Jurkat, Clone E6-1 (cell line): ENCODE data around the gene DPYSL4.
A peak's percentile ranks its signal among the peaks of the same experiment; 100 is the strongest.
"Not testable (repeated sequence)": the region's sequence is repeated elsewhere in the genome, so short reads cannot be mapped to it uniquely, and the experiment has no call there.

Experiments
- DNase-seq: peaks from one replicate; pipeline ENCODE4 v3.0.0-alpha.2; 2011; ENCODE audit warnings: low read depth, low spot score
- H3K4me3 ChIP-seq: 2 replicates; pipeline ENCODE4 v1.5.1; 2011; ENCODE audit warnings: mild to moderate bottlenecking, low read length, control low read depth, moderate library complexity

DPYSL4 gene

DNA sequence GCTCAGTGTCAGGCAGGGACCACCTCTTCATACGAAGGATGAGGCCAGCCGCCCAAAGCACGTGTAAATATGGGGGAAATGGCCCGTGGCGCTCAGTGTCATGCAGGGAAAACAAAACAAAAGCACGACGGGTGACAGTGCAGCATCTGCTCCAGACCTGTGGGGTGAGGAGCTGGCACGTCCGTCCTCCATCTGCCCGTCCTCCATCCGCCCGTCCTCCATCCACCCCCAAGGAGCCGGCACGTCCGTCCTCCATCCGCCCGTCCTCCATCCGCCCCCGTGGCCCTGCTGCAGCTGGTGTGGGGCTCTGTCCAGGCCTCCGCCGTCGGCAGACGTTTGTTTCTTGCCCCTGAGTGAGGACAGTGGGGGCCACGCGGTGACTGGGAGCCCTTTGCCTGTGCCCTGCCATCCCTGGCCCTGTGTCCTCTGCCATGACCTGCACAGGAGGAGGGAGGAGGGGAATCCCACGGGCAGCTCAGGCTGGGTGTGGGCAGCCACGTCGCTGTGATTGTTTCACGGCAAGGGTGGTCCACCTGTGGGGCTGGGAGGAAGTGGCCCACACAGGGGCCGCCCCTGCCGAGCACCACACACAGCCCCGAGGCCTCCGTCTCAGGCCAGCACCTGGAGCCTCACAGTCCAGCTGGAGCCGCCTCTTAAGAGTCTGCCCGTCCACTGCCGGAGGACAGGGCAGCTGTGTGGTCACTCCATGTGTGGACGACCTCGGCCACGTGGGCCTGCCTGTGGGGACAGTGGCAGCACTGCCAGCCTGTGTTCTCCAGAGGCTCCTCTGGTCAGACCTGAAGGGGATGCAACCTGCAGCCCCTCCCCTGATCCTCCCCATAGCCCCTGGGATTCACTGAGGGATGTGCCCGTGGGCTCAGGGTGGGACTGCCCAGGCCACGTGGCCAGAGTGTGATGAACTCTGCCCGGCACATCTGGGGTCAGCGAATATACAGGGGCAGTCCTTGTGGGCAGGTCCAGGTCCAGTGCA lies 38.2 kb upstream of the DPYSL4 start:
- H3K4me3 ChIP-seq, result no peak overlapping the region
- DNase-seq, result no peak

DNA sequence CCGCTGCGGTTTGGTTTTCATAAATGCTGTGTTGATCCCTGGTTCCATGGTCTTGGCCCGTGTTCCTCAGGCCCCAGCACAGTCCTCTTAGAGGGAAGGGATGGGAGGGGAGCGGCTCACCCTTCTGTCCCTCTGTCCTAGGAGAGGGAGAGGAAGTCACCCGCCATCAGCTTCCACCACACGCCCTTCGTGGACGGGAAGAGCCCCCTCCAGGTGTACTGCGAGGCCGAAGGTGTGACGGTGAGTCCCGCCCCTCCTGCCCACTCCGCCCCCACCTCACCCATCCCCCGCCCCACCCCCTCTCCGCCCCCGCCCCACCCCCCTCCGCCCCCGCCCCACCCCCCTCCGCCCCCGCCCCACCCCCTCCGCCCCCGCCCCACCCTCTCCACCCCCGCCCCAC lies 37.5 kb upstream of the DPYSL4 start:
- no peak for DNase-seq
- no peak overlapping the region for H3K4me3 ChIP-seq

- DNase-seq, result no peak
- no peak overlapping the region for H3K4me3 ChIP-seq
Observed at GRCh38 chr10:132149917-132150316, 36.8 kb upstream of the DPYSL4 start.

- no peak overlapping the region for H3K4me3 ChIP-seq
- no peak for DNase-seq
Observed at GRCh38 chr10:132150777-132151176, 36.0 kb upstream of the DPYSL4 start.

DNA sequence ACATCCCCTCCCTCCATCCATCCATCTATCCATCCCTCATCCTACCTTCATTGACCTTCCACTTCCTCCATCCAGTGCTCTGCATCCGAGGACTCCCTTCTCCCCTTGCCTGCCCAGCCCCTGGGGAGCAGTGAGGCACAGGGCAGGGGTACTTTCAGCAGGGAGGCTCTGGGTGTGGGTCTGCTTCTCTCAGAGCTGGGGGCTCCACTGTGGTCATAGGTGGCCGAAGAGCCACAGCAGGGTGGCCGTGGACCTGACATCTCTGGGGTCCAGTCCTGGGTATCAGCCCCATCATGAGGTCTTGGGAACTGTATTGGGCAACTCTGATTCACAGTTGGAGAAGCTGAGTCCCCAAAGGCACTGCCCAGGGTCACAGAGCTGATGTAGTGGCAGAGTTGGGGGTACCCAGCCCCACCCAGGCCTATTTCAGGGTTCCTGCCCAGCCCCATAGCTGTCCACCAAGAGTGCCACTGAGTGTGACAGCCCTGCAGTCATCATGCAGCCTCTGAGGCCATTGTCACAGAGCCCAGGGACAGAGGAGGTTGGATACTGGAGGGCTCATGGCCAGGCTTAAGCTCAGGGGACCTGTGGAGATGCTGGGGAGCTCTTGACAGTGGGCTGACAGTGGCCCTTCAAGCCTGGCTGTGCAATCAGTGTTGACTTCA lies 35.3 kb upstream of the DPYSL4 start:
- DNase-seq, result no peak

DNA sequence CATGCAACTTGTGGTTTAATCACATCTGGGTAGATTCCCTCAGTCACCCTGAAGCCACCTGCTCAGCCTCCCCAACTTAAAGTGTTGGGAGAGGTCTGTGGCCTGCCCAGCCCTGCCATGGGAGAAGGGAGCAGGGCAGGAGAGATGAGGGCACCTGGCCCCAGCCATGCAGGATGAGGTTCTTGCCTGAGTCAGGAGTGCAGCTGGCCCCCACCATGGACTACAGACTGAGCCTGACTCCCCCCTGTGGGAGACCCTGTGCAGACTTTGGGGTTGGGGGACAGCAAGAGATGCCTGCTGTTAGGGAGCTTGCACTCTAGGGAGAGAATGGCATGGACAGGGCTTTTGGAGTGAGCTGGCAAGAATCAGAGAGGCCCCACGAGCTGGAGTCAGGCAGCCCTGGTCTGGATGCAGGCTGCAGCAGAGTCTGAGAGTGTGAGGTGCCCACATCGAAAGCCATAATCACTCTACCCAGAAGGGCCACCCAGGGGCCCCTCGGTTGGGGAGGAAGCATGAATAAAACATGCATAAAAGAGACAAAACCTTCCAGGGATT lies 34.7 kb upstream of the DPYSL4 start:
- no peak overlapping the region for H3K4me3 ChIP-seq
- no peak for DNase-seq

More for the DNA sequence above, 35.3 kb upstream of the DPYSL4 start:
- no peak overlapping the region for H3K4me3 ChIP-seq

GRCh38 chr10:132152896-132153580 lies 33.7 kb upstream of the DPYSL4 start:
- no peak overlapping the region for H3K4me3 ChIP-seq
- DNase-seq, result no peak

DNA sequence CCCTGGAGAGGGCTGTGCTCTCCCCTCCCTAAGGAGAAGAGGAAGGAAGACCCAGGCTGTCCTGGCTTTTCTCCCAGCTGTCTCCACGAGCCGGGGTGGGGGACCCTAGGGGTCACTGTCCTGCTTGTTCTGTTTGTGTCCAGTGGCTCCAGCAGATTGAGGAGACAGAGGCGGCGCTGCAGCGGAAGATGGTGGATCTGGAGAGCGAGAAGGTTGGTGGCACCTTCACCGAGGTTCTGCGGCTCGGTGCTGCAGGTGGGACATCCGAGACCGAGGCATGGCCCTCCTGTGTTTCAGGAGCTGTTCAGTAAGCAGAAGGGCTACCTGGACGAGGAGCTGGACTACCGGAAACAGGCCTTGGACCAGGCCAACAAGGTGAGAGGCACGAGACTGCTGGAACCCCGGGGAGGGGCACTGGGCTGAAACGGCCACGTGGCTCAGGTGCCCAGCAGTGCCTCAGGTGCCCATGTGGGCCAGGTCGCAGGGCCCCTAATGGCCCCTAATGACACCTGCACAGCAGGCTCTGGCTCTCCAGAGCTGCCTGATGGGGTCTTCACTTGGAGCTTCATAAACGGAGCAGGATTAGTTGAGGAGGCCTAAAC lies 33.0 kb upstream of the DPYSL4 start:
- no peak for DNase-seq
- H3K4me3 ChIP-seq, result no peak overlapping the region

DNA sequence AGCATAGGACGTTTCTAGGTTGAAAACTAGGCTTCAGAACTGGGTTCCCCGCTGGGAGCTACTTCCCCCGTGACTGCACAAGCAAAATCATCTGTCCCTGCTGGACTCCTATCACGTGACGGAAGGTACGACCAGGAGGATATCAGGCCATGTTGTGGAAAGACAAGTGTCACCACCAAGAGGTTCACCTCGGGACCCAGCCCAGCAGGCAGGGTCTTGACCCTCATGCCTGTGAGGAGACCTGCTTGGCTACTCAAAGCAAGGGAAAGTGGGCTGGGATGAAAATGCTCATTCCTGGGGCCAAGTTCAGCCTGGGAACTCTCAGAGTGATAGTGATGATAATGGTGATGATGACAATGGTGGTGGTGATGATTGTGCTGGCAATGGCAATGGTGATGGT lies 32.3 kb upstream of the DPYSL4 start:
- H3K4me3 ChIP-seq, result no peak overlapping the region
- no peak for DNase-seq

GRCh38 chr10:132154931-132155330 lies 31.8 kb upstream of the DPYSL4 start:
- H3K4me3 ChIP-seq, result no peak overlapping the region
- no peak for DNase-seq

DNA sequence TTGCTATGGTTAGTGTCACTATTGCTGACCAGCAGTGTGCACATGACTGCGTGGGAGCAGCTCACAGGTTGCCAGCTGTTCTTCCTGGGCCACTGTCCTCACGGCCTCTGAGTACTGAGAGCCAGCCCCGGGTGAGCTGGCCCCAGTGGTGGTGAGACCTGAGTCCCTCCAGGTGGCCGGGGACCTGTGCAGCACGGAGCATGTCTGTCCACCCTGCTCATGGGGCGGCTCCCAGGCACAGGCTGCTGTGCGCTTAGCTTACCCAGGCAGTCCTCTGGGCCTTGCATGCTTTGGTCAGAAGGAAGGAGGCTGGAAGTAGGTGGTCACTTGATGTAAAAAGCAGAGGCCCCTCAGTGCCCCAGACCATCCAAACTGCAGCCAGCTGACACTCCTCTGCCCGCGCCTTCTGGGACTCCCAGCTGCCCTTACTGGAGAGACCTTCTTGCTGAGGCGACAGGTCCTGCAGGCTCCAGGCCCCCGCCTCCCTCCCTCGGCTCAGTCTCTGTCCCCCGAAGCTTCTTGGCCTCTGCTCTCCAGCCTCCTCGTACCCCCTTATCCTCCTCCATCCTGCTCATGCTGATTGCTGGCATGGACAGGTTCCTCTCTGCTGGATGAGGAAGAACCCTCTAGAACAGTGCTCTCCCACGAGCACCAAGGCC lies 30.9 kb upstream of the DPYSL4 start:
- no peak for DNase-seq
- no peak overlapping the region for H3K4me3 ChIP-seq

GRCh38 chr10:132156382-132156781 lies 30.4 kb upstream of the DPYSL4 start:
- H3K4me3 ChIP-seq, result no peak overlapping the region
- DNase-seq, result no peak

GRCh38 chr10:132157101-132157500 lies 29.6 kb upstream of the DPYSL4 start:
- H3K4me3 ChIP-seq, result no peak overlapping the region
- DNase-seq, result no peak

GRCh38 chr10:132158122-132158741 lies 28.5 kb upstream of the DPYSL4 start:
- DNase-seq, result peak; percentile 51
- no peak overlapping the region for H3K4me3 ChIP-seq

DNA sequence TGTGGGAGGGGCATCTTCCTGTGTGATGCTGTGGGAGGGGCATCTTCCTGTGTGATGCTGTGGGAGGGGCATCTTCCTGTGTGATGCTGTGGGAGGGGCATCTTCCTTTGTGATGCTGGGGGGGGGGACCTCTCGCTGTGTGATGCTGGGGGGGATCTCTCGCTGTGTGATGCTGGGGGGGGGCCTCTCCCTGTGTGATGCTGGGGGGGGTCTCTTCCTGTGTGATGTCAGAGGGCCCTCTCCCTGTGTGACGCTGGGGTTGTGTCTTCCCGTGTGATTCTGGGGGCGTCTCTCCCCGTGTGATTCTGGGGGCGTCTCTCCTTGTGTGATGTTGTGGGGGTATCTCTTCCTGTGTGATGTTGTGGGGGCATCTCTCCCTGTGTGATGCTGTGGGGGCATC lies 27.9 kb upstream of the DPYSL4 start:
- DNase-seq, result peak; percentile 82
- peak overlapping the region; percentile 15; the same call in 1 of the 2 replicates for H3K4me3 ChIP-seq

DNA sequence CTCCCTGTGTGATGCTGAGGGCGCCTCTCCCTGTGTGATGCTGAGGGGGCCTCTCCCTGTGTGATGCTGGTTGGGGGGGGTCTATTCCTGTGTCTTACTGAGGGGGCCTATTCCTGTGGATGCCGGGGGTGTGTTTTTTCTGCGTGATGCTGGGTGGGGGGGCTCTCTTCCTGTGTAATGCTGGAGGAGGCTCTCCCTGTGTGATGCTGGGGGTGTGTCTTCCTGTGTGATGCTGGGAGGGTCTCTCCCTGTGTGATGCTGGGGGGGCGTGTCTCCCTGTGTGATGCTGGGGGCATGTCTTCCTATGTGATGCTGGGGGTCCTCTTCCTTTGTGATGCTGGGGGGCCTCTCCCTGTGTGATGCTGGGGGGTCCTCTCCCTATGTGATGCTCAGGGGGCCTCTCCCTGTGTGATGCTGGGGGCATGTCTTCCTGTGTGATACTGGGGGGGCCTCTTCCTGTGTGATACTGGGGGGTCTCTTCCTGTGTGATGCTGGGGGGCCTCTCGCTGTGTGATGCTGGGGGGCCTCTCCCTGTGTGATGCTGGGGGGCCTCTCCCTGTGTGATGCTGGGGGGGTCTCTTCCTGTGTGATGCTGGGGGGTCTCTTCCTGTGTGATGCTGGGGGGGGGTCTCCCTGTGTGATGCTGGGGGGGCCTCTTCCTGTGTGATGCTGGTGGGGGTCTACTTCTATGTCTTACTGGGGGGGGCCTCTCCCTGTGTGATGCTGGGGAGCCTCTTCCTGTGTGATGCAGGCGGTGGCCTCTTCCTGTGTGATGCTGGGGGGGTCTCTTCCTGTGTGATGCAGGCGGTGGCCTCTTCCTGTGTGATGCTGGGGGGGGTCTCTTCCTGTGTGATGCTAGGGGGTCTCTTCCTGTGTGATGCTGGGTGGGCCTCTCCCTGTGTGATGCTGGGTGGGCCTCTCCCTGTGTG lies 27.2 kb upstream of the DPYSL4 start:
- not testable (repeated sequence) for H3K4me3 ChIP-seq
- DNase-seq, result peak; percentile 72

DNA sequence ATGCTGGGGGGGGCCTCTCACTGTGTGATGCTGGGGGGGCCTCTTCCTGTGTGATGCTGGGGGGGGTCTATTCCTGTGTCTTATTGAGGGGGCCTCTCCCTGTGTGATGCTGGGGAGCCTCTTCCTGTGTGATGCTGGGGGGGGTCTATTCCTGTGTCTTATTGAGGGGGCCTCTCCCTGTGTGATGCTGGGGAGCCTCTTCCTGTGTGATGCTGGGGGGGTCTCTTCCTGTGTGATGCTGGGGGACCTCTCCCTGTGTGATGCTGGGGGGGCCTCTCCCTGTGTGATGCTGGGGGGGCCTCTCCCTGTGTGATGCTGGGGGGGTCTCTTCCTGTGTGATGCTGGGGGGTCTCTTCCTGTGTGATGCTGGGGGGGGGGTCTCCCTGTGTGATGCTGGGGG lies 26.5 kb upstream of the DPYSL4 start:
- not testable (repeated sequence) for DNase-seq, H3K4me3 ChIP-seq
